Measurements from ENCODE around the gene TM4SF5.

GRCh38 chr17:4815043-4815675 lies 43.5 kb downstream of the TM4SF5 start:
- no peak for TF ChIP-seq JUN (CRISPR knock-in tag; IDR thresholded peaks at IDR 0.05)
- no peak for TF ChIP-seq GABPB1 (CRISPR knock-in tag; IDR thresholded peaks at IDR 0.05)
- no peak for TF ChIP-seq CBFB (CRISPR knock-in tag; IDR thresholded peaks at IDR 0.05; ENCODE audit: low read depth)
- TF ChIP-seq GTF2I (CRISPR knock-in tag; conservative IDR thresholded peaks at IDR 0.05) = no peak
- TF ChIP-seq ATF1 (CRISPR knock-in tag; IDR thresholded peaks at IDR 0.05) = no peak
- TF ChIP-seq HMGXB4 (CRISPR knock-in tag; IDR thresholded peaks at IDR 0.05) = no peak
- TF ChIP-seq ATF3 (CRISPR knock-in tag; conservative IDR thresholded peaks at IDR 0.05) = no peak
- no peak for TF ChIP-seq ESRRA (CRISPR knock-in tag; IDR thresholded peaks at IDR 0.05; ENCODE audit: borderline replicate concordance)
- TF ChIP-seq ZNF232 (CRISPR knock-in tag; IDR thresholded peaks at IDR 0.05) = no peak
- TF ChIP-seq, protein P1, sequence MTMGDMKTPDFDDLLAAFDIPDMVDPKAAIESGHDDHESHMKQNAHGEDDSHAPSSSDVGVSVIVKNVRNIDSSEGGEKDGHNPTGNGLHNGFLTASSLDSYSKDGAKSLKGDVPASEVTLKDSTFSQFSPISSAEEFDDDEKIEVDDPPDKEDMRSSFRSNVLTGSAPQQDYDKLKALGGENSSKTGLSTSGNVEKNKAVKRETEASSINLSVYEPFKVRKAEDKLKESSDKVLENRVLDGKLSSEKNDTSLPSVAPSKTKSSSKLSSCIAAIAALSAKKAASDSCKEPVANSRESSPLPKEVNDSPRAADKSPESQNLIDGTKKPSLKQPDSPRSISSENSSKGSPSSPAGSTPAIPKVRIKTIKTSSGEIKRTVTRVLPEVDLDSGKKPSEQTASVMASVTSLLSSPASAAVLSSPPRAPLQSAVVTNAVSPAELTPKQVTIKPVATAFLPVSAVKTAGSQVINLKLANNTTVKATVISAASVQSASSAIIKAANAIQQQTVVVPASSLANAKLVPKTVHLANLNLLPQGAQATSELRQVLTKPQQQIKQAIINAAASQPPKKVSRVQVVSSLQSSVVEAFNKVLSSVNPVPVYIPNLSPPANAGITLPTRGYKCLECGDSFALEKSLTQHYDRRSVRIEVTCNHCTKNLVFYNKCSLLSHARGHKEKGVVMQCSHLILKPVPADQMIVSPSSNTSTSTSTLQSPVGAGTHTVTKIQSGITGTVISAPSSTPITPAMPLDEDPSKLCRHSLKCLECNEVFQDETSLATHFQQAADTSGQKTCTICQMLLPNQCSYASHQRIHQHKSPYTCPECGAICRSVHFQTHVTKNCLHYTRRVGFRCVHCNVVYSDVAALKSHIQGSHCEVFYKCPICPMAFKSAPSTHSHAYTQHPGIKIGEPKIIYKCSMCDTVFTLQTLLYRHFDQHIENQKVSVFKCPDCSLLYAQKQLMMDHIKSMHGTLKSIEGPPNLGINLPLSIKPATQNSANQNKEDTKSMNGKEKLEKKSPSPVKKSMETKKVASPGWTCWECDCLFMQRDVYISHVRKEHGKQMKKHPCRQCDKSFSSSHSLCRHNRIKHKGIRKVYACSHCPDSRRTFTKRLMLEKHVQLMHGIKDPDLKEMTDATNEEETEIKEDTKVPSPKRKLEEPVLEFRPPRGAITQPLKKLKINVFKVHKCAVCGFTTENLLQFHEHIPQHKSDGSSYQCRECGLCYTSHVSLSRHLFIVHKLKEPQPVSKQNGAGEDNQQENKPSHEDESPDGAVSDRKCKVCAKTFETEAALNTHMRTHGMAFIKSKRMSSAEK (CRISPR knock-in tag; IDR thresholded peaks at IDR 0.05; ENCODE audit: borderline replicate concordance) = no peak
- TF ChIP-seq NR3C1 (CRISPR knock-in tag; conservative IDR thresholded peaks at IDR 0.05; ENCODE audit: low read depth) = no peak
- TF ChIP-seq MXD4 (CRISPR knock-in tag; IDR thresholded peaks at IDR 0.05; ENCODE audit: borderline replicate concordance) = no peak

Data from WTC11 (cell line).